Ascending aorta (tissue), 2 donors: ENCODE results near the gene PTPN9. TPM values are rescaled to one million over a fixed set of nuclear protein-coding genes. Genes with fewer than 3 reads are reported as not detected.
"Not testable (repeated sequence)": the region's sequence is repeated elsewhere in the genome, so short reads cannot be mapped to it uniquely, and the experiment has no call there.

Experiments
- DNase-seq, 2 donors: peaks; one replicate each; pipeline ENCODE4 v3.0.0-alpha.2; 2019; ENCODE audit warnings: low spot score in 2 of 2
- H3K27ac ChIP-seq, 2 donors: fragments of 200-600 bp; sonication (generic); one replicate each; pipeline ENCODE4 v1.5.1; 2016 to 2017; ENCODE audit warnings: mild to moderate bottlenecking in 1 of 2
- H3K27me3 ChIP-seq: fragments of 200-600 bp; sonication (generic); one replicate; pipeline ENCODE4 v1.5.1; 2017
- H3K36me3 ChIP-seq, 2 donors: fragments of 200-600 bp; sonication (generic); one replicate each; pipeline ENCODE4 v1.5.1; 2016
- H3K4me1 ChIP-seq, 2 donors: fragments of 200-600 bp; sonication (generic); one replicate each; pipeline ENCODE4 v1.5.1; 2016 to 2017; ENCODE audit warnings: mild to moderate bottlenecking in 1 of 2
- H3K4me3 ChIP-seq, 2 donors: fragments of 200-600 bp; sonication (generic); one replicate each; pipeline ENCODE4 v1.5.1; 2016 to 2017; ENCODE audit warnings: mild to moderate bottlenecking in 1 of 2
- H3K9me3 ChIP-seq, 2 donors: fragments of 200-600 bp; sonication (generic); one replicate each; pipeline ENCODE4 v1.5.1; 2016
- CTCF ChIP-seq, 3 experiments: fragments of 200-600 bp in 2 of 3; fragments of 450-650 bp in 1 of 3; sonication (generic) in 2 of 3; IDR thresholded peaks; one replicate each; pipeline ENCODE4 v1.5.1; 2016 to 2019; ENCODE audit warnings: antibody characterized with exemption in 3 of 3, mild to moderate bottlenecking in 1 of 3, moderate library complexity in 1 of 3
- intact Hi-C: fragments of 100-400 bp; cut with DNase I; formaldehyde crosslinking; loops from one replicate; pipeline ENCODE4 v1.15.1; 2023
- total RNA-seq: library from RNA; depleted of rRNA; stranded (reverse); fragments of >200 nt; gene quantifications from one replicate; pipeline ENCODE4 v1.1.0, GENCODE V29; 2016

PTPN9 gene
- total RNA-seq, 1 donor from 2014 or later, result 7.1 TPM

DNA sequence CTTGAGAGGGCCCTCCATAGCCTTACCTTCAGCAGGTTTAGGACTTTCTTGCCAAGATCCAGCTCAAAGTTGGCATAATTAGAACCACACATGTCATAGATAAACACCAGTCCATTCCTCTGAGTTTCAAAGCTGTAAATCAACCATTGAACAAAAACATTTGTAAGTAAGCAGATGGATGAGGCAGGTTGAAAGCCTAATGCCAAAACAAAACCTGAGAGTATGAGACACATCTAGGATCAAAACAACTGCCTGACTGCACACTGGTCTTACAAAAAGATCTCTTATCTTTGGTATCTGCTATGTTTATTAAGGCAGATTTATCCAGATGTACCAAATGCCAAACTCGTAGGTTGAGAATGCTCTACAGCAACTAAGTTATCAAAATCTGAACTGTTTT, 61.9 kb downstream of the PTPN9 start:
- no peaks in the 10 kb centered on the region for H3K27me3 ChIP-seq
- H3K4me3 ChIP-seq, result no peak overlapping the region
- H3K27ac ChIP-seq, result no peak overlapping the region
- H3K36me3 ChIP-seq, result peaks cover 42 to 62% of the 10 kb centered on the region in 2 donors
- no peak for DNase-seq
- H3K4me1 ChIP-seq, result no peaks in the 10 kb centered on the region
- H3K9me3 ChIP-seq, result no peaks in the 10 kb centered on the region
- intact Hi-C loops, result no loop called here
- no peak for TF ChIP-seq CTCF (IDR thresholded peaks at IDR 0.05)

DNA sequence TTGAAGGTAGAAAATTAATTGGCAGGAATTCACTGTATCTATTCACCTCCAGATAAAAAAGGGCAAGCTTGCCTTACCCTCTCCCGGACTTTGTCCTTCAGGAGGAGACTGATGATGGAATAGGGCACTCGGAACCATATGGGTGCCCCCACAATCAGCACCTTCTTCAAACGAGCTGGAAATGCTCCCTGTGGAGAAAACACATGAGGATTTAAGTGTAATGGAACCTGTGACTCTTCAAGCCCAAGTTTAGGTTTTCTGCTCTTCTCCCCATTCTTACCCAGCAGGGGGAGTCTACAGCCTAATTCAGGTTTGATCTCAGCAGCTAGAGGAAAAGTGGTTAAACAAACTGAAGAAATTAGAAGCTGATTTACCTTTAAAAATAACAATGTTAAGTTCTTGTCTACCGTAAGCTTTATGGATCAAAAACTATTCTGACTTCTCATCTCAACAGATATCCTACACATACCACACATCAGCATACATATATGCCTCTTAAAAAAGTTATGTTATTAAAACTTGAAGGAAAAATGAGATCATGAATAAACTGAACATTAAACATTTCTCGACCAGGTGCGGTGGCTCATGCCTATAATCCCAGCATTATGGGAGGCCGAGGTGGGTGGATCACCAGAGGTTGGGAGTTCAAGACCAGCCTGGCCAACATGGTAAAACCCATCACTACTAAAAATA, 70.1 kb downstream of the PTPN9 start:
- Histone ChIP-seq H3K4me1 (no peaks in the 10 kb centered on the region), H3K4me3 (no peak overlapping the region), H3K9me3 (no peaks in the 10 kb centered on the region), H3K27ac (no peak overlapping the region), H3K36me3 (peaks cover 42 to 43% of the 10 kb centered on the region in 2 donors), H3K27me3 (no peaks in the 10 kb centered on the region)
- DNase-seq, result no peak
- peak in 2 of 3 experiments; percentile 28 to 46 for TF ChIP-seq CTCF (IDR thresholded peaks at IDR 0.05)
- intact Hi-C loops, result loop anchor here (5.0 kb wide), 2 partner anchors 113 to 293 kb away; no protein-coding TSS in a partner anchor

- Histone ChIP-seq H3K27ac (no peak overlapping the region), H3K4me3 (no peak overlapping the region), H3K27me3 (no peaks in the 10 kb centered on the region), H3K9me3 (no peaks in the 10 kb centered on the region), H3K4me1 (no peaks in the 10 kb centered on the region), H3K36me3 (peaks cover 30 to 33% of the 10 kb centered on the region in 2 donors)
- intact Hi-C loops, result no loop called here
- no peak for DNase-seq
- TF ChIP-seq CTCF (IDR thresholded peaks at IDR 0.05), result no peak
Measured at GRCh38 chr15:75502360-75502759, 76.8 kb downstream of the PTPN9 start.

- no peak overlapping the region for H3K27ac ChIP-seq
- TF ChIP-seq CTCF (IDR thresholded peaks at IDR 0.05), result no peak
- peaks cover 14 to 44% of the 10 kb centered on the region in 2 donors for H3K36me3 ChIP-seq
- H3K4me1 ChIP-seq, result no peaks in the 10 kb centered on the region
- peaks cover 0 to 4% of the 10 kb centered on the region in 2 donors for H3K9me3 ChIP-seq
- H3K27me3 ChIP-seq, result no peaks in the 10 kb centered on the region
- H3K4me3 ChIP-seq, result no peak overlapping the region
- DNase-seq, result no peak
- intact Hi-C loops, result no loop called here
Measured at GRCh38 chr15:75493732-75494131, 85.4 kb downstream of the PTPN9 start.

GRCh38 chr15:75483961-75484360, 95.2 kb downstream of the PTPN9 start:
- intact Hi-C loops, result no loop called here
- peaks cover 16 to 27% of the 10 kb centered on the region in 2 donors for H3K36me3 ChIP-seq

GRCh38 chr15:75483556-75483955, 95.6 kb downstream of the PTPN9 start:
- H3K36me3 ChIP-seq, result peaks cover 18 to 29% of the 10 kb centered on the region in 2 donors
- DNase-seq, H3K4me3 ChIP-seq, H3K27ac ChIP-seq, intact Hi-C loops, H3K9me3 ChIP-seq, H3K27me3 ChIP-seq, H3K4me1 ChIP-seq: not testable (repeated sequence)

More at GRCh38 chr15:75483961-75484360, 95.2 kb downstream of the PTPN9 start:
- no peaks in the 10 kb centered on the region for H3K4me1 ChIP-seq
- H3K27me3 ChIP-seq, result no peaks in the 10 kb centered on the region
- H3K4me3 ChIP-seq, result no peak overlapping the region
- H3K9me3 ChIP-seq, result no peaks in the 10 kb centered on the region
- no peak overlapping the region for H3K27ac ChIP-seq
- DNase-seq, result no peak
- TF ChIP-seq CTCF (IDR thresholded peaks at IDR 0.05), result no peak
